SK-N-SH (cell line): ENCODE data around the gene GDPD4. TPM values are rescaled to one million over a fixed set of nuclear protein-coding genes. Genes with fewer than 3 reads are reported as not detected.

Source experiments
- CTCF ChIA-PET: fragments of 300-600, 350-600 bp; formaldehyde crosslinking; extraction: SDS; loops from one replicate; lab custom pipeline; 2021; lab: Yijun Ruan, JAX
- POLR2A ChIA-PET: fragments of 350-600 bp; sonication (Branson Sonifier 250); formaldehyde crosslinking; extraction: SDS; loops from one replicate; lab custom pipeline; 2020; ENCODE audit warnings: antibody characterized with exemption, inconsistent platforms; lab: Yijun Ruan, JAX
- DNase-seq: peaks from one replicate; pipeline ENCODE4 v3.0.0; 2012
- H2AFZ ChIP-seq: fragments of 200-600 bp; sonication (generic); 2 replicates; pipeline ENCODE4 v1.8.1; 2016; ENCODE audit warnings: antibody characterized with exemption, mild to moderate bottlenecking, low read depth
- H3F3A ChIP-seq: fragments of 200-600 bp; sonication (generic); replicated peaks from 2 replicates; pipeline ENCODE3; 2016; ENCODE audit warnings: antibody characterized with exemption, mild to moderate bottlenecking; ENCODE audit not compliant: insufficient read depth
- H3K27ac ChIP-seq, 2 experiments: fragments of 200-500 bp in 1 of 2; fragments of 200-600 bp in 1 of 2; sonication (Bioruptor generic) in 1 of 2; sonication (generic), shearing (Covaris generic) in 1 of 2; 2 replicates each; pipeline versions ENCODE4 v1.5.1 to v1.6.1; 2014 to 2016; ENCODE audit warnings: low read depth in 2 of 2, inconsistent platforms in 1 of 2, low read length in 1 of 2, mild to moderate bottlenecking in 1 of 2, mixed read lengths in 1 of 2
- H3K27me3 ChIP-seq: fragments of 200-600 bp; sonication (generic), shearing (Covaris generic); 2 replicates; pipeline ENCODE4 v1.6.1; 2016; ENCODE audit warnings: mixed run types; ENCODE audit not compliant: insufficient read depth
- H3K36me3 ChIP-seq, 2 experiments: fragments of 200-500 bp in 1 of 2; fragments of 200-600 bp in 1 of 2; sonication (Bioruptor generic) in 1 of 2; sonication (generic) in 1 of 2; replicated peaks in 1 of 2; 2 replicates each; pipeline versions ENCODE3 to v1.5.1; 2014 to 2016; ENCODE audit warnings: low read length in 1 of 2, mild to moderate bottlenecking in 1 of 2; ENCODE audit not compliant: insufficient read depth in 2 of 2, control insufficient read depth in 1 of 2
- H3K4me1 ChIP-seq, 2 experiments: fragments of 200-500 bp in 1 of 2; fragments of 200-600 bp in 1 of 2; sonication (Bioruptor generic) in 1 of 2; sonication (generic), shearing (Covaris generic) in 1 of 2; 2 replicates each; pipeline versions ENCODE4 v1.5.1 to v1.6.1; 2014 to 2016; ENCODE audit warnings: low read depth in 1 of 2, low read length in 1 of 2, mixed run types in 1 of 2; ENCODE audit not compliant: insufficient read depth in 2 of 2, control insufficient read depth in 1 of 2
- H3K4me2 ChIP-seq: fragments of 200-600 bp; sonication (generic), shearing (Covaris generic); 2 replicates; pipeline ENCODE4 v1.6.1; 2017; ENCODE audit warnings: mixed run types
- H3K4me3 ChIP-seq, 2 experiments: fragments of 200-500 bp in 1 of 2; fragments of 200-600 bp in 1 of 2; sonication (Bioruptor generic) in 1 of 2; sonication (generic), shearing (Covaris generic) in 1 of 2; 2 replicates each; pipeline versions ENCODE4 v1.5.1 to v1.8.1; 2014 to 2016; ENCODE audit warnings: low read depth in 2 of 2, inconsistent platforms in 1 of 2, low read length in 1 of 2, mild to moderate bottlenecking in 1 of 2, mixed read lengths in 1 of 2, moderate library complexity in 1 of 2
- H3K79me2 ChIP-seq: fragments of 200-600 bp; sonication (generic); 2 replicates; pipeline ENCODE4 v1.8.1; 2017; ENCODE audit warnings: mild to moderate bottlenecking; ENCODE audit not compliant: insufficient read depth
- H3K9ac ChIP-seq: fragments of 200-600 bp; sonication (generic); 2 replicates; pipeline ENCODE4 v1.6.1; 2017; ENCODE audit warnings: mixed run types
- H3K9me2 ChIP-seq: fragments of 200-600 bp; sonication (generic); 2 replicates; pipeline ENCODE4 v1.6.1; 2017; ENCODE audit warnings: mixed run types
- H3K9me3 ChIP-seq: fragments of 200-600 bp; sonication (generic); 2 replicates; pipeline ENCODE4 v1.6.1; 2017; ENCODE audit warnings: mixed run types, mild to moderate bottlenecking, moderate library complexity
- H4K20me1 ChIP-seq: fragments of 200-600 bp; sonication (generic); 2 replicates; pipeline ENCODE4 v1.6.1; 2017; ENCODE audit warnings: mild to moderate bottlenecking, mixed run types; ENCODE audit not compliant: insufficient read depth
- ELF1 ChIP-seq: IDR thresholded peaks from 2 replicates; pipeline ENCODE4 v1.4.0; 2012
- FOXM1 ChIP-seq: IDR thresholded peaks from 2 replicates; pipeline ENCODE4 v1.4.0; 2012; ENCODE audit warnings: low read depth, mild to moderate bottlenecking
- GATA2 ChIP-seq: sonication (generic); formaldehyde crosslinking; IDR thresholded peaks from 2 replicates; pipeline ENCODE4 v1.5.0; 2020; ENCODE audit warnings: mild to moderate bottlenecking, missing genetic modification reagents
- JUND ChIP-seq: IDR thresholded peaks from 2 replicates; pipeline ENCODE4 v1.4.0; 2012
- MXI1 ChIP-seq: IDR thresholded peaks from 2 replicates; pipeline ENCODE4 v1.6.1; 2012; ENCODE audit warnings: mild to moderate bottlenecking, low read depth, low read length, improper control_type of control experiment
- NRF1 ChIP-seq: IDR thresholded peaks from 2 replicates; pipeline ENCODE4 v1.6.1; 2012; ENCODE audit warnings: low read depth, mild to moderate bottlenecking, low read length
- RAD21 ChIP-seq: IDR thresholded peaks from 2 replicates; pipeline ENCODE4 v1.6.1; 2012; ENCODE audit warnings: mild to moderate bottlenecking, low read length
- RCOR1 ChIP-seq: fragments of 150-350 bp; IDR thresholded peaks from 2 replicates; pipeline ENCODE4 v1.6.1; 2017; ENCODE audit warnings: antibody characterized with exemption, low read length
- RFX5 ChIP-seq: IDR thresholded peaks from 2 replicates; pipeline ENCODE4 v1.6.1; 2012; ENCODE audit warnings: mild to moderate bottlenecking, improper control_type of control experiment, low read length
- RXRA ChIP-seq: IDR thresholded peaks from 2 replicates; pipeline ENCODE4 v1.4.0; 2012; ENCODE audit warnings: low read depth, mild to moderate bottlenecking, borderline replicate concordance
- TEAD4 ChIP-seq: IDR thresholded peaks from 2 replicates; pipeline ENCODE4 v1.4.0; 2012; ENCODE audit warnings: mild to moderate bottlenecking, borderline replicate concordance; ENCODE audit not compliant: insufficient read depth
- YY1 ChIP-seq: IDR thresholded peaks from 2 replicates; pipeline ENCODE4 v1.4.0; 2012; ENCODE audit warnings: low read depth, mild to moderate bottlenecking
- WGBS: methylation state at CpG from one replicate; pipeline ENCODE4 v1.1.6; 2017; ENCODE audit warnings: low lambda C conversion rate; 5-methylcytosine and 5-hydroxymethylcytosine counted together
- polyA plus RNA-seq, 3 experiments: library from polyadenylated mRNA; depleted of rRNA; stranded (reverse); fragments of >200 nt; gene quantifications; 2 replicates each; pipeline ENCODE4 v1.2.3, GENCODE V29; 2012
- TF ChIP-seq, protein P1 (sequence below): IDR thresholded peaks from 2 replicates; pipeline ENCODE4; 2012
- TF ChIP-seq, protein P2 (sequence below): IDR thresholded peaks from 2 replicates; pipeline ENCODE4 v1.6.1; 2012; ENCODE audit warnings: mild to moderate bottlenecking, low read depth, low read length, moderate library complexity

The GDPD4 gene
- polyA plus RNA-seq, 1 of the 3 experiments (the other 2 are of a cell fraction) = not detected

DNA sequence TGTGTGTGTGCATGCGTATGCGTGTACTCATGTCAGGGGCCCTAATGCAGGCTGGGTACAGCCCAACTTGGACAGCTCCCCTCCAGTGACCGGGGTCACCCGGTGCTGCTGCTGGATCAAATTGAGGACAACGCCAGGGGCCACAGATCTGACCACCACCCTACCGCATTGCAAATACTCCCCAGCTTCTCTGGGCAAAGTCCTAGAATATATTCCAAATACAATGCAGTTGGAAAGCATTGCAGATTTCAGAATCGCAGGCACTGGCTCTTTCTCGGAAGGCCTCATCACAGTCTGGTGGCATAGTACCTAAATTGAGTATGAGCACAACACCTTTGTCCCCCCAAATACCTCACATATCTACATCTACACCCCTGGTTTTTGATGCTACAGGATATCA is 130.2 kb downstream of the GDPD4 start:
- Histone ChIP-seq H3K79me2 (no peaks in the 10 kb centered on the region), H3K4me1 (no peaks in the 10 kb centered on the region; a peak in 1 of 4 replicates), H3K27ac (no peak overlapping the region), H3K9me3 (no peaks in the 10 kb centered on the region), H3K4me2 (no peak overlapping the region), H3K9me2 (no peaks in the 10 kb centered on the region), H3K27me3 (no peaks in the 10 kb centered on the region), H3F3A (no peaks in the 10 kb centered on the region), H4K20me1 (no peaks in the 10 kb centered on the region), H3K4me3 (no peak overlapping the region), H3K9ac (no peak overlapping the region), H3K36me3 (no peaks in the 10 kb centered on the region), H2AFZ (no peak overlapping the region)
- TF ChIP-seq RCOR1 (no peak), ELF1 (no peak), FOXM1 (no peak), RFX5 (no peak), RXRA (no peak), RAD21 (no peak), NRF1 (no peak), GATA2 (CRISPR knock-in tag) (no peak), JUND (no peak), YY1 (no peak), MXI1 (no peak)
- TF ChIP-seq, protein P1, sequence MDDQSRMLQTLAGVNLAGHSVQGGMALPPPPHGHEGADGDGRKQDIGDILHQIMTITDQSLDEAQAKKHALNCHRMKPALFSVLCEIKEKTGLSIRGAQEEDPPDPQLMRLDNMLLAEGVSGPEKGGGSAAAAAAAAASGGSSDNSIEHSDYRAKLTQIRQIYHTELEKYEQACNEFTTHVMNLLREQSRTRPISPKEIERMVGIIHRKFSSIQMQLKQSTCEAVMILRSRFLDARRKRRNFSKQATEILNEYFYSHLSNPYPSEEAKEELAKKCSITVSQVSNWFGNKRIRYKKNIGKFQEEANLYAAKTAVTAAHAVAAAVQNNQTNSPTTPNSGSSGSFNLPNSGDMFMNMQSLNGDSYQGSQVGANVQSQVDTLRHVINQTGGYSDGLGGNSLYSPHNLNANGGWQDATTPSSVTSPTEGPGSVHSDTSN = no peak
- TF ChIP-seq, protein P2, sequence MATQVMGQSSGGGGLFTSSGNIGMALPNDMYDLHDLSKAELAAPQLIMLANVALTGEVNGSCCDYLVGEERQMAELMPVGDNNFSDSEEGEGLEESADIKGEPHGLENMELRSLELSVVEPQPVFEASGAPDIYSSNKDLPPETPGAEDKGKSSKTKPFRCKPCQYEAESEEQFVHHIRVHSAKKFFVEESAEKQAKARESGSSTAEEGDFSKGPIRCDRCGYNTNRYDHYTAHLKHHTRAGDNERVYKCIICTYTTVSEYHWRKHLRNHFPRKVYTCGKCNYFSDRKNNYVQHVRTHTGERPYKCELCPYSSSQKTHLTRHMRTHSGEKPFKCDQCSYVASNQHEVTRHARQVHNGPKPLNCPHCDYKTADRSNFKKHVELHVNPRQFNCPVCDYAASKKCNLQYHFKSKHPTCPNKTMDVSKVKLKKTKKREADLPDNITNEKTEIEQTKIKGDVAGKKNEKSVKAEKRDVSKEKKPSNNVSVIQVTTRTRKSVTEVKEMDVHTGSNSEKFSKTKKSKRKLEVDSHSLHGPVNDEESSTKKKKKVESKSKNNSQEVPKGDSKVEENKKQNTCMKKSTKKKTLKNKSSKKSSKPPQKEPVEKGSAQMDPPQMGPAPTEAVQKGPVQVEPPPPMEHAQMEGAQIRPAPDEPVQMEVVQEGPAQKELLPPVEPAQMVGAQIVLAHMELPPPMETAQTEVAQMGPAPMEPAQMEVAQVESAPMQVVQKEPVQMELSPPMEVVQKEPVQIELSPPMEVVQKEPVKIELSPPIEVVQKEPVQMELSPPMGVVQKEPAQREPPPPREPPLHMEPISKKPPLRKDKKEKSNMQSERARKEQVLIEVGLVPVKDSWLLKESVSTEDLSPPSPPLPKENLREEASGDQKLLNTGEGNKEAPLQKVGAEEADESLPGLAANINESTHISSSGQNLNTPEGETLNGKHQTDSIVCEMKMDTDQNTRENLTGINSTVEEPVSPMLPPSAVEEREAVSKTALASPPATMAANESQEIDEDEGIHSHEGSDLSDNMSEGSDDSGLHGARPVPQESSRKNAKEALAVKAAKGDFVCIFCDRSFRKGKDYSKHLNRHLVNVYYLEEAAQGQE = no peak
- 94% methylated on average over 5 of the region's 8 CpGs for WGBS
- CTCF ChIA-PET = interaction anchor here (1.4 kb wide), 1 partner anchor 44 kb away, joined by 5 read pairs; no protein-coding TSS in a partner anchor
- POLR2A ChIA-PET = no interaction called here
- DNase-seq = no peak

DNA sequence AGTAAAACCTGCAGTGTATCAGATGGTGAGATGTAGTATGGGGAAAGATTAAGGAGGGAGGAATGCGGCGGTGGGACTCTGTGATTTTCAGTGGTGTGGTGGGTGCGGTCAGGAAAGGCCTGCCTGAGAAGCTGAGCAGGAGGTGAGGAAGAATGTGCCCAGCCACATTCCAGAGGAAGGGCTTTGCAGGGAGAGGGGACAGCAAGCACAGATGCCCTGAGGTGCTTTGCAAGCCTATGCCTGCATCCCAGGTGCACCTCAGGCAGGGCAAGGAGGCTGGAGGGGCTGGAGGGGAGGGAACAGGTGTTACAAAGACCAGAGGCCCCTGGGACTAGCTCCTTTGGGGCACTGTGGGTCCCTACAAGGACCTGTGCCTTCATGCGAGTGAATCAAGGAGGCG is 131.4 kb downstream of the GDPD4 start:
- DNase-seq = no peak
- TF ChIP-seq TEAD4 = no peak
- TF ChIP-seq JUND = no peak
- Histone ChIP-seq H3K4me2 (no peak overlapping the region), H3K36me3 (no peaks in the 10 kb centered on the region), H3F3A (no peaks in the 10 kb centered on the region), H3K4me1 (no peaks in the 10 kb centered on the region; a peak in 1 of 4 replicates), H3K27ac (no peak overlapping the region), H3K9ac (no peak overlapping the region), H3K4me3 (no peak overlapping the region), H3K9me2 (no peaks in the 10 kb centered on the region), H3K79me2 (no peaks in the 10 kb centered on the region), H4K20me1 (no peaks in the 10 kb centered on the region), H2AFZ (no peak overlapping the region), H3K27me3 (no peaks in the 10 kb centered on the region), H3K9me3 (no peaks in the 10 kb centered on the region)
- ChIA-PET POLR2A (no interaction called here), CTCF (interaction anchor here (1.2 kb wide), 1 partner anchor 18 kb away, joined by 6 read pairs; no protein-coding TSS in a partner anchor)
- WGBS = 95% methylated on average over 5 of the region's 5 CpGs
